ENCODE data around the gene PBRM1. TPM values are rescaled to one million over a fixed set of nuclear protein-coding genes. Genes with fewer than 3 reads are reported as not detected.
A peak's percentile ranks its signal among the peaks of the same experiment; 100 is the strongest.

The PBRM1 gene
- total RNA-seq, 2 donors from 2014 or later, result 73.4 to 78.5 TPM

DNA sequence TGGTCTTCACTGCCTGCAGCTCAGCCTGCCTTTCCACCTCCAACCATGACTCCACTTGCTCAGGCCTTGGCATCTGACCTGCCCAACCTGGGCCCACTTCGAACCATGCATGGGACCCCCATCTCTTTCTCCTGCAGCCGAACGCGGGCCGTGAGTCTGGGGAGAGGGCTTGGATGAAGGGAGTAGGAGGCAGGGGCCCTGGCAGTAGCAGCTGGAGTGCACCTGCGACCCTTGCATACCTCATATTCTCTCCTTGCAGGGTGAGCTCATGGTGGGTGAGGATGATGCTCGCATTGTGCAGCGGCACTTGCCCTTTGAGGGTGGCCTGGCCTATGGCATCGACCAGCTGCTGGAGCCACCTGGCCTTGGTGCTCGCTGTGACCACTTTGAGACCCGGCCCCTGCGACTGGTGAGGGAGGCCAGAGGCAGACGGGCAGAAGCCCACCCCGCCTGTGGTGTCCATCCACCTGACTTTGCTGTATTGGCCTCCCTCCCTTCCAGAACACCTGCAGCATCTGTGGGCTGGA, 165.5 kb downstream of the PBRM1 start:
- peaks cover 8% of the 10 kb centered on the region for H3K27me3 Mint-ChIP-seq (ENCODE audit: insufficient read depth)
- no peaks in the 10 kb centered on the region for H3K9me3 Mint-ChIP-seq
- no peaks in the 10 kb centered on the region for H3K4me1 ChIP-seq (ENCODE audit: control insufficient read depth, insufficient read depth, low read length)
- 92 to 94% methylated on average over 7 to 14 of the region's 14 CpGs for WGBS, 2 experiments (ENCODE audit: insufficient coverage in 1 of 2, insufficient read length in 1 of 2)
- peaks cover 7% of the 10 kb centered on the region for H3K36me3 ChIP-seq (ENCODE audit: control insufficient read depth, insufficient read depth, low read length)
- H3K27ac Mint-ChIP-seq, result no peak overlapping the region
- peaks cover 10% of the 10 kb centered on the region for H3K36me3 Mint-ChIP-seq (ENCODE audit: low read depth)
- DNase-seq, result no peak
- no peaks in the 10 kb centered on the region for H3K4me1 Mint-ChIP-seq
- H3K4me3 ChIP-seq (ENCODE audit: low read length), result no peak overlapping the region
- TF ChIP-seq, protein P1, sequence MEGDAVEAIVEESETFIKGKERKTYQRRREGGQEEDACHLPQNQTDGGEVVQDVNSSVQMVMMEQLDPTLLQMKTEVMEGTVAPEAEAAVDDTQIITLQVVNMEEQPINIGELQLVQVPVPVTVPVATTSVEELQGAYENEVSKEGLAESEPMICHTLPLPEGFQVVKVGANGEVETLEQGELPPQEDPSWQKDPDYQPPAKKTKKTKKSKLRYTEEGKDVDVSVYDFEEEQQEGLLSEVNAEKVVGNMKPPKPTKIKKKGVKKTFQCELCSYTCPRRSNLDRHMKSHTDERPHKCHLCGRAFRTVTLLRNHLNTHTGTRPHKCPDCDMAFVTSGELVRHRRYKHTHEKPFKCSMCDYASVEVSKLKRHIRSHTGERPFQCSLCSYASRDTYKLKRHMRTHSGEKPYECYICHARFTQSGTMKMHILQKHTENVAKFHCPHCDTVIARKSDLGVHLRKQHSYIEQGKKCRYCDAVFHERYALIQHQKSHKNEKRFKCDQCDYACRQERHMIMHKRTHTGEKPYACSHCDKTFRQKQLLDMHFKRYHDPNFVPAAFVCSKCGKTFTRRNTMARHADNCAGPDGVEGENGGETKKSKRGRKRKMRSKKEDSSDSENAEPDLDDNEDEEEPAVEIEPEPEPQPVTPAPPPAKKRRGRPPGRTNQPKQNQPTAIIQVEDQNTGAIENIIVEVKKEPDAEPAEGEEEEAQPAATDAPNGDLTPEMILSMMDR (conservative IDR thresholded peaks at IDR 0.05), result no peak
- H3K27ac ChIP-seq (ENCODE audit: low read depth, low read length), result no peak overlapping the region
- no peak overlapping the region for H3K4me3 Mint-ChIP-seq
- H3K9me3 ChIP-seq (ENCODE audit: control insufficient read depth, low read length), result no peaks in the 10 kb centered on the region
- no peak overlapping the region for H3K9ac ChIP-seq (ENCODE audit: extremely low read depth, low read length, poor library complexity, severe bottlenecking)
- H3K27me3 ChIP-seq (ENCODE audit: control insufficient read depth, insufficient read depth, low read length, poor library complexity, severe bottlenecking), result no peaks in the 10 kb centered on the region

DNA sequence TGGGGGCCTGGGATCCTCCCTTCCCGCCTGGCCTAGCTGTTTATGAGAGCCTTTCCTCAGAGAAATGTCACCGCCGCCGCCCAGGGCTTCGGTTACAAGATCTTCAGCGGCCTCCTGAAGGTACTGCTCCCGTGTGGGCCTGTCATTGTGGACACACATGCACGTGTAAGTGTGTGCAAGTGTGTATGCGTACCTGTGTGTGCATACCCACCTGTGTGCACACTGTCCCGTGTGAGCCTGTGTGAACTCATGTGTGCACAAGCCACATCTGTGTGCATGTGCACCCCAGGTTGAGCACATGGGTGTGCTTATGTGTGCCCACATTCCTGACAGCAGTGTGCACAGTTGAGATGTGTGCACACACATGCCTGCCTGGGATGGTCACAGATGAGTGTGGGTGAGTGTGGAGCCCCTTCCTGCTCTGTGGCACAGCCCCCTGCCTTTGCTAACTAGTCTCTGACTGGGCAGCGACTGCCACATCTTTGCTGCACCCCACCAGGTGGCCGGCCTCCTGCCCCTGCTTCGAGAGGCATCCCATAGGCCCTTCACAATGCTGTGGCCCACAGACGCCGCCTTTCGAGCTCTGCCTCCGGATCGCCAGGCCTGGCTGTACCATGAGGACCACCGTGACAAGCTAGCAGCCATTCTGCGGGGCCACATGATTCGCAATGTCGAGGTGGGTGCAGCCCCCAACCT, 166.1 kb downstream of the PBRM1 start:
- H3K4me3 Mint-ChIP-seq, result peak overlapping the region; percentile 46
- TF ChIP-seq, protein P1 (conservative IDR thresholded peaks at IDR 0.05), result no peak
- H3K4me1 ChIP-seq (ENCODE audit: control insufficient read depth, insufficient read depth, low read length), result no peaks in the 10 kb centered on the region

DNA sequence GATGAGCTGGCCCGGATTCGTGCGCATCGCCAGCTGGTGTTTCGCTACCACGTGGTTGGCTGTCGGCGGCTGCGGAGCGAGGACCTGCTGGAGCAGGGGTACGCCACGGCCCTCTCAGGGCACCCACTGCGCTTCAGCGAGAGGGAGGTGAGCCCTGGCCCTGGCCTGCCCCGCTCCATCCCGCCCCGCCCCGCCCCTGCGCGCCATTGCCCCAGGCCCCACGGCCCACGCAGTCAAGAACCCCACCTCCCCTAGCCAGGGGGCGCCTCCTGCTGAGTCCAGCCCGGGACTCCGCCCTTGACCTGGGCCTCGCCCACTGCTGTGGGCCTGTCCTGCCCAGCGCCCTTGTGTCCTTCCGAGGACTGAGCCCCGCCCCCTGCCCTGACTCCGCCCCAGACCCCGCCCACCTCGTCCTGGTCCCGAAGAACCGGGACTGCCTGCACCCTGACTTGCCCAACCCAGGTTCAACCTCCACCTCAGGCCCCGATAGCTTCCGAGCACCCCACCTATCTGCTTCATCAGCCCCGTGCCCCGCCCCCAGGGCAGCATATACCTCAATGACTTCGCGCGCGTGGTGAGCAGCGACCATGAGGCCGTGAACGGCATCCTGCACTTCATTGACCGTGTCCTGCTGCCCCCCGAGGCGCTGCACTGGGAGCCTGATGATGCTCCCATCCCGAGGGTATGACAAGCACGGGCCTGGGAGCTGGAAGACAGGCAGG, 166.8 kb downstream of the PBRM1 start:
- Mint-ChIP-seq H3K36me3 (ENCODE audit: low read depth) (peaks cover 2% of the 10 kb centered on the region), H3K27me3 (ENCODE audit: insufficient read depth) (peaks cover 8% of the 10 kb centered on the region), H3K4me3 (peak overlapping the region; percentile 46), H3K4me1 (no peaks in the 10 kb centered on the region), H3K27ac (no peak overlapping the region), H3K9me3 (no peaks in the 10 kb centered on the region)
- Histone ChIP-seq H3K9me3 (ENCODE audit: control insufficient read depth, low read length) (no peaks in the 10 kb centered on the region), H3K4me1 (ENCODE audit: control insufficient read depth, insufficient read depth, low read length) (no peaks in the 10 kb centered on the region), H3K27me3 (ENCODE audit: control insufficient read depth, insufficient read depth, low read length, poor library complexity, severe bottlenecking) (no peaks in the 10 kb centered on the region), H3K36me3 (ENCODE audit: control insufficient read depth, insufficient read depth, low read length) (no peaks in the 10 kb centered on the region), H3K4me3 (ENCODE audit: low read length) (no peak overlapping the region), H3K9ac (ENCODE audit: extremely low read depth, low read length, poor library complexity, severe bottlenecking) (no peak overlapping the region), H3K27ac (ENCODE audit: low read depth, low read length) (no peak overlapping the region)
- DNase-seq, result peak; percentile 90
- 64 to 74% methylated on average over 28 to 50 of the region's 50 CpGs for WGBS, 2 experiments (ENCODE audit: insufficient coverage in 1 of 2, insufficient read length in 1 of 2)
- TF ChIP-seq, protein P1 (conservative IDR thresholded peaks at IDR 0.05), result no peak

More for the DNA sequence above, 166.1 kb downstream of the PBRM1 start:
- Mint-ChIP-seq H3K27me3 (ENCODE audit: insufficient read depth) (peaks cover 8% of the 10 kb centered on the region), H3K9me3 (no peaks in the 10 kb centered on the region), H3K4me1 (no peaks in the 10 kb centered on the region), H3K27ac (no peak overlapping the region), H3K36me3 (ENCODE audit: low read depth) (peaks cover 9% of the 10 kb centered on the region)
- Histone ChIP-seq H3K27ac (ENCODE audit: low read depth, low read length) (no peak overlapping the region), H3K9me3 (ENCODE audit: control insufficient read depth, low read length) (no peaks in the 10 kb centered on the region), H3K27me3 (ENCODE audit: control insufficient read depth, insufficient read depth, low read length, poor library complexity, severe bottlenecking) (no peaks in the 10 kb centered on the region), H3K36me3 (ENCODE audit: control insufficient read depth, insufficient read depth, low read length) (peaks cover 5% of the 10 kb centered on the region), H3K9ac (ENCODE audit: extremely low read depth, low read length, poor library complexity, severe bottlenecking) (no peak overlapping the region), H3K4me3 (ENCODE audit: low read length) (no peak overlapping the region)
- DNase-seq, result no peak
- whole genome bisulfite sequencing, 2 experiments (ENCODE audit: insufficient coverage in 1 of 2, insufficient read length in 1 of 2), result 91% methylated on average over 18 to 22 of the region's 22 CpGs

All from endodermal cell (in vitro differentiated cells).